HL-60 (cell line): Measurements from ENCODE around the gene FAM83G.

Source experiments
- CTCF ChIP-seq: IDR thresholded peaks from one replicate; pipeline ENCODE4 v1.5.1; 2011; ENCODE audit warnings: low read length, control low read depth, inconsistent platforms; ENCODE audit not compliant: insufficient read depth
- POLR2AphosphoS5 ChIP-seq: IDR thresholded peaks from 2 replicates; pipeline ENCODE4 v1.6.1; 2012; ENCODE audit warnings: low read depth
- REST ChIP-seq: IDR thresholded peaks from 2 replicates; pipeline ENCODE4 v1.6.1; 2012; ENCODE audit warnings: low read depth; ENCODE audit not compliant: insufficient replicate concordance
- SPI1 ChIP-seq: IDR thresholded peaks from 2 replicates; pipeline ENCODE4 v1.6.1; 2012; ENCODE audit warnings: low read depth, mild to moderate bottlenecking, borderline replicate concordance

- no peak for TF ChIP-seq CTCF
- no peak for TF ChIP-seq REST
- no peak for TF ChIP-seq SPI1
- TF ChIP-seq POLR2AphosphoS5, result no peak
Measured at GRCh38 chr17:18986541-18987229, 17.9 kb downstream of the FAM83G start.
